ENCODE measurements around the gene HOXA3.

HOXA3 gene

DNA sequence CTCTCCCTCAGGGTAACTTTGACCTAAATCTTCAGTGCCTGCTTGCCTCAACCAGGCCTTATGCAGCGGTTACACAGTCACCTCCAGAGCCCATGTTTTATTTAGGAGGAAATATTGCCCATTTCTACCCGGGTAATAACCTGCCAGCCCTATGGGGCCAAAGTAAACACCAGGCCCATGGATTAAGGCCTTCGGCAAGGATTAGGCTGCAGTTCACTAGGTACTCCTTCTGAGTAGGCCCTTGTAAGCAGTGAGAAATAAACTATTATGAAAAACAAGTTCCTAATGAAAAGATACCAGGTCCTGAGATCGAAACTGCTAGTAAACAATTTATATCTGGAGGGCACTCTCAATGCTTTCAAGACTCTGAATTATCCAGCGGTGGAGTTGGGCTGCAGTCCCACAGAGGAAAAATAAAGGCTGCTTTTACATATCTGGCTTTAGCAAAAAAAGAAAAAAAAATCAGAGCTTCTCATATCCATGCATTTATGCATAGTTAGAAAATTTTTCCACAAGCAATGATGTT is 25.5 kb upstream of the HOXA3 start:
- no peak for DNase-seq (ENCODE audit: low read depth)

DNA sequence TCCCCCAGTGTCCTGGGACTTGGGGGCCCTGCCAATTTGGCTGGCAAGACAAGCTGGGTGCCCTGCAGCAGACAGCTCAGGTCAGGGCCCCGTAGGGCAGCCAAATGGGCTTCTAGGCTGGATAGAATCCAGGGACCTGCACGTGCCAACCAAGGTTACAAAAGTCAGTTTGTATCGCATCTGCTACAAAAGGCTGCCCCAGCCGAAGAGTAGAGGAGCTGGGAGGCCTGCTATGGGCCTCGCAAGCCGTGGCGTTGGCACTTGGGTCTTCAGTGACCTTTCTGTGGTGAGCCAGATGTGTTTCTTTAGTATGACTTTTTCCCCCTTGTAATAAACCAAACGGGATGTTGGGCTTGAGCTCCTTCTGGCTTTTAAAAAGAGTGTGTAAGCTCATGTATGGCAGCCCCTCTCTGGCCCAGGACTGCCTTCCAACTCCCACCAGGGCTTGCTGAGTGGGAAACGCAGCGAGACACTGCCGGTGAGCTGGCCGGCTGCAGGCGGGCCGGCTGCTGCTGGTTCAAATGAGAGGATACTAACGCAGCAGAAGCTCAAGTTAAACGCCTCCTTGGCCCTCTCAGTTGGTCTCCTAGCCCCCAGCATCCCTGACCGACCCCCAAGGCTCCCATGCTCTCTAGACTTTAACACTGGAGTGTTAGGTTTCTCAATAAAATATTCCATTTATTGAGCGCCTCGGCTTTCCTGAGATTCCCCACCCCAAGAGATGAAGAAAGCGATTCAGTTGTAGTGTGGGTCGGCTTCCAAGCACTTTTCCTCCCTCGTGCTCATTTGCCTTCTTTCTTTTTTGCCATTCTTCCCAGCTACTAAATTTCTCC is 24.8 kb upstream of the HOXA3 start:
- DNase-seq (ENCODE audit: low read depth) = no peak

DNA sequence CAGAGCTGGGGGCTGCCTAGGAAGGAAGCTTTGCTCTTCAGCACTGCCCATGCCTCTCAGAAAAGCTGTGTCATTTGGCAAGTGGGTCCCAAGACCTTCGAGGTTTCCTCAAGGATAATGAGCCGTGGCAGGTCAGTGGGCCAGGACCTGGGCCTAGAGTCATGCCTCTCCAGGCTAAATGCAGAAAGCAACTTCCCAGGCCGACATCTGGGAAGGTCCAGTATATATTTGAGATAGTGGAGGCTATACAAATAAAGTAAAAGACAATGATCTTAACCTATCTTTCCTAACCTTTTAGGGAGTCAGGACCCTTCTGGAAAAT is 24.1 kb upstream of the HOXA3 start:
- DNase-seq (ENCODE audit: low read depth) = no peak

DNA sequence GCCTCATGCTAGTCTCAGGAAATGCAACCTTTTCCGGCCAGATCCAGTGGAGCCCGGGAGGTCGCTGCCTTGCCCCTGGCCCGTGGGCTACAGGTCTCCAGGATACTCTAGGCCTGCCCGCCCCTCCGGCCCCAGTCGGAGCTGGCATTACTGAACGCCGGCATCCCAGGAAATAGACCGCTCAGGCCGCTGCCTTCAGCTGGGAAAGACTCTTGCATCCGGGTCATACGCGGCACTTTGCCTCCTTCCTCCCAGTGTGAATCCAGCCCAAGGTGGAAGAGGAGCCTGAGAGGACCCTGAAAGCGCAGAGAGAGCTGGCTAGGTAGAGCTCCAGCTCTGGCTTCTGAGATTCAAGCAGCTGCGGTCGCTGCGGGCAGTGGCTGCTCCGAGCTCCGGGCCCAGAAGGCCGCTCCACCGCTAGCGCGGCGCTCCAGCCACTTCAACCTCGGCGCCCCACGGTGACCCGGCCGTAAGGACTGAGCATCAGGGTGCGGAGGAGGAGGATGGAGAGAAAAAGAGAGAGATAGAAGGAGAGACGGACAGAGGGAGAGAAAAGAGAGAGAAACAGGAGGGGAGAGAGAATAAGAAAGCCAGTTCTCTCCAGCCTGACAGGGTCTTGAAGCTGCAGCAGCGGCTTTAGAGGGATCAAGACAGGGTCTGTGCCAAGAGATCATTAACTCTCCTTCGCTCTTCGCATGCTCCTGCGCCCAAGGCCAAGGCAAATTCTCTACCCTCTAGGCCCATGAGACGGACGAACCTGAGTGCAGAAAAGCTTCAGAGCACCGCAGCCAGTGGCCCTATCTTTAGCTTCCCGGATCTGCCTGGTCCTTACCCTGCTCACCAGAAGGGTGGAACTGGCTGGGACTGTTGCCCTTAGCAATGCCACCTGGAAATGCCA is 23.5 kb upstream of the HOXA3 start:
- DNase-seq (ENCODE audit: low read depth) = no peak

DNA sequence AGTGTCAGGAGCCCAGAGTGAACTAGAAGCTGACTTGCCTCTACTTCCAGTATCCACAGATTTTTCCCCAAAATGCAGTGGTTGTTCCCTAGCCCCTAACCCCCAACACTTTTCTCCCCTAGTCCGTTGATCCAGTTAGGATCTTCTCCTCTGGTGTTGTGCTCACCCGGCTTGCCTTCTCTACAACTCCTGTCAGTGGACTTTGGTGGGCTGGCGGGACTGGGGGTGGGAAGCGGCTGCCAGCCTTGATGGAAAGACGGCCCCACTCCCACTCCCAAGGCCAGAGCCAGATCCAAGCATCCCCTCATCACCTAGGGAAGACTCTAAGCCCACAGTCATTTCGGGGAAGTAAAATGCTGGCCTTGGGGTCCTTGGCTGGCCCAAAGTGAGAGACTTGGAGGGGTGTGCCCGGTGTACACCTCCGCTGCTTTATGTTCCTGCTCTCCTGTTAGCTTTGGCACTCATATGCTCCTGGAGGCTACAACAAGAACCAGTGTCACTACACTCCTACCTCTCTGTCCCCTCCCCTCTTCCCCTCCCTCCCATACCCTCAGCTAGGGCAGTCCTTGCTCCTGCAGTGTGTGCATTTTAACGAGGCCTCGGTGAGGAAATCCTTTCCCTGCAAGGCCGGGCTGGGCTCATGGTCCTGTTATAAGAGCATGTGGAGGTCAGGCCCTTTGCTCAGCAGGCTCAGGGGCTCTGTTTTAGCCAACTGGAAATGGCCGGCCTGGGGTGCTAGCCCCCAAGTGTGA is 22.7 kb upstream of the HOXA3 start:
- DNase-seq (ENCODE audit: low read depth) = no peak

DNA sequence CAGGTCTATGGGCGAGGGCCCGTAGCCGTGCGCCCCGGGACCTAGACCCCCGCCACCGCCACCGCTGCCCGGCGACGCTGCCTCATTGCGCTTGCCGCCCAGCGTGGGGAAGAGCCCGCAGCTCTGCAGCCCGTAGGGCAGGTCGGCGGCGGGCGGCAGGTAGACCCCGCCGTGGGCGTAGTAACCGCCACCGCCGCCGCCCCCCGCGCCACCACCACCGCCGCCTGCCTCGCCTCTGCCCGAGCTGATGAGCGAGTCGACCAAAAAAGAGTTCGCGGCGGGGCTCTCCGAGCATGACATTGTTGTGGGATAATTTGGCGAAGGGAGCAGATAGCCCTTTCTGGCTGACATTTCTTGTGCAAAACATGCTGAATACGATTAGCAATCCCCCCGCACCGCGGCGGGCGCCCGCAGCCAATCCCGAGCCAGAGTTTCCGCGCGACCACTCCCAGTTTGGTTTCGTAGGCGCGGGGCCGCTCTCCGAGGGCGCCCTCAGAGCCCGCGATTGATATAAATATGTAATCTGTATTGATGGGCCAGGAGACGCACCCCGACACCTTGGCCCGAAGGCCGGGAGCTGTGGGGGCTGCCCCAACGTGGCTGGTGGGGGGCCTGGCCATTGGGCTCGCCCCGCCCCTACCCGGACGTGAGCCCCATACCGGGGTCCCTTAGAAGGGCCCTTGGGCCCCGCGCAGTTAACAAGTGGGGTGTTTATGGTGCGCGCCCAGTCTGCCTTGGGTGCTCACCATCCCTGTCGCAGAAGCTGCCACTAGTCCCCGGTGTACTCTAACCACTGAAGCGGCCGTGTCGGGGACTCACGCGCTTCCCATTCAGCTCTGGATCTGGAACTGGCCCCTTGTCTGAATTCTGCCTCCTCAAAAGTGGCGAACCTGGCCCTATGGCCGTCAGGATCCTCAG is 21.8 kb upstream of the HOXA3 start, which contains the start of gene HOXA10:
HOXA10 (minus strand) TSS at position 365 of the 918 bp plus-strand sequence; CDS start at position 351, 14 bp downstream.
- DNase-seq (ENCODE audit: low read depth) = no peak

DNA sequence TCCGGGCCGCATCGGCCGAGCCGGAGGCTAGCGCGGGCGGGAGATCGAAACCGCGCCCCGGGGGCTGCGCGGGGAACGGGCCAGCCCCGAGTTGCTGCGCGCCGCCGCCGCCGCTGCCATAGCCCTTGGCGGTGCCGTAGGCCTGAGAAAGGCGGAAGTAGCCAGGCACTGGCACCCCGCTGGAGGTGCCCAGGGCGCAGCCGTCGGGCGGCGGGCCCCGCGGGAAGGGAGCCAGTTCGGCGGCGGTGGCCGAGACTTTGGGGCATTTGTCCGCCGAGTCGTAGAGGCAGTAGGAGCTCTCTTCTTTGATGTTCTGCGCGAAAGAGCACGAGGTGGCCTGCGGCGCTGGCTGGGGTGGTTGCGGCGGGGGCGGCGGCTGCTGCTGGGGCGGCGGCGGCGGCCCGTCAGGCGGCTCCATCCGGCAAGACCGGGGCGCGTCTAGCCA is 21.1 kb upstream of the HOXA3 start:
- no peak for DNase-seq (ENCODE audit: low read depth)

DNA sequence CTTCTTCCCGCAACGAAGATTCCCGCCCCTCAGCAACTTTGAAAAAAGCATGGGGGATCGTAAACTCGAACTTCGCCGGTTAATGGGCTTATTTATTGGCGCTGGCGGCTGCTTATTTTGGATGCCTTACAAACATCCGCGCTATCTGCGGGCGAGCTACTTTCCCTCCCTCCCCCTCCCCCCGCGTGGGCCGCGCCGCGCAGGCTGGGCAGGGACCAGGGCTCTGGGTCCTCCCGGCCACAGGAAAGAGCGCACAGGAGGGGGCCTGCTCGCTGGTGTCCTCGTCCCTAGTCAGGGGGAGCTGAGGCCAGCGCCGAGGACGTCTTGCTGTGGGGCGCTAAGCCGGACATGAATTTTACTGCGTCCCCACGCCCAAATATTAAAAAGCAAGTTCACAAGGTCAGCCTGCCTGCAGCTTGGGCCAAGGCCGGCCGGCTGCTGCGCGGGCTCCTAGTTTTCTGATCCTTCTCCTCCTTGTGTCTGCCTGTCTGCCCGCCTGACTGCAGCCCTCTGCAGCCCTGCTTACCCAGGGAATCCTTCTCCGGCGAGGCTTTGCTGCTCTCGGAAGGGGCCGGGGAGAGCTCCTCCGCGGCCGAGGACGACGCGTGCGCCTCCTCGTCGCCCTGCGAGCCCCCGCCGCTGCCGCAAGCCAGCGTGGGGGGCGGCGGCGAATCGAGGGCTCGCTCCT is 20.6 kb upstream of the HOXA3 start:
- no peak for DNase-seq (ENCODE audit: low read depth)

DNA sequence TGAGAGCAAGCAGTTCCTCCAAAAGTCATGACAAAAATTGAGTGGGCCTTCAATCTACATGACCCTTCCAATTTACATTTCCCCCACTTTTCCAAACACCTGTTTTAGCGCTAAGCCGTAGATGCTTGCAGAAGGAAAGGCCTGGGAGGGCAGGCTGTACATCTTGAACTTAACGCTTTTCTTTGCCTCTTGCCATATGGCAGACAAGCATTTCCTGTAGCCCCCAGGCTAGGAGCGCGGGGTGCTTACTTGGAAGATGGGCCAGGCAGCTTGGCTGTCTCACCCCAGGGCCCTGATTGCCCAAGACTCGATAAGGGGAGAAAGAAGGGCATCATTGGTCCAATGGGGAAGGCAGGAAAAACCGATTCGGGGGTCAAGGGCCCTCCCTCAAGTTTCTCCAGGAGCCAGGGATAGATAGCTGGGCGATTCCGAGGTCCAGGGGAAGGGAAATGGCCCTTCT is 20.0 kb upstream of the HOXA3 start:
- DNase-seq (ENCODE audit: low read depth) = no peak

DNA sequence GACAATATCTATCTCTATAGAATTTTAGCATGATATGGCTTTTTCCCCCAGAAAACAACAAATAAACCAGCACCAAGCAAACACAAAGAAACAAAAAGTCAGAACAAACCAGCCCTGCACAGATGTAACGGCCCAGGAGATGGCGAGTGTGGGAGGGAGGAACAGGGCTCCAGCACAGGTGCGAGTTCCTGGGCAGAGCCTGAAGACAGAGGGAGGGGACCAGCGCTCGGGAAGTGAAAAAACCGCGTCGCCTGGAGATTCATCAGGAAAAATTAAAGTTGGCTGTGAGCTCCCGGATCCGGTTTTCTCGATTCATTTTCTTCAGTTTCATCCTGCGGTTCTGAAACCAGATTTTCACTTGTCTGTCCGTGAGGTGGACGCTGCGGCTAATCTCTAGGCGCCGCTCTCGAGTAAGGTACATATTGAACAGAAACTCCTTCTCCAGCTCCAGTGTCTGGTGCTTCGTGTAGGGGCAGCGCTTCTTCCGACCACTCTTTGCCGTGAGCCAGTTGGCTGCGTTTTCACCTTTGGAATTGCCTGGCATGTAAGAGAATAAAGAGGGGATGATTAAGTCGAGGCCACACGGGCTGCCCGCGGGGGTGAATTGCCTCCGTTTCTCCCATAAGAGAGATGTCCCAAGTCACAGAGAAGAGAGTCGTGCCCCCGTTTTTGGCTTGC is 19.4 kb upstream of the HOXA3 start:
- no peak for DNase-seq (ENCODE audit: low read depth)

DNA sequence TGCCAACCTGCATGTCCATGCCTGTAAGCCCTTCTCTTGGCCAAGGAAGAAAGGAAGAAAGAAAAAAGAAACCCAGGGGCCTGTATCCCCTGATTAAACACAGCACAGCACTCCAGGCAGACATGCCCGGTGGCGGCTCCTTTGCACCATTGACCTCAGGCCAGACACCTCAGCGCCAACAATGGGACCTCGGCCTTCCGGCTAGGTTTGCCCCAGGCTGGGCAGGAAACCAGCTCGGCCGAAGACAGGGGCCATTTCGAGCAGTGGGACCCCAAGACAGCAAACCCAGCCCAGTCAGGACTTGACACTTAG is 18.9 kb upstream of the HOXA3 start:
- no peak for DNase-seq (ENCODE audit: low read depth)

DNA sequence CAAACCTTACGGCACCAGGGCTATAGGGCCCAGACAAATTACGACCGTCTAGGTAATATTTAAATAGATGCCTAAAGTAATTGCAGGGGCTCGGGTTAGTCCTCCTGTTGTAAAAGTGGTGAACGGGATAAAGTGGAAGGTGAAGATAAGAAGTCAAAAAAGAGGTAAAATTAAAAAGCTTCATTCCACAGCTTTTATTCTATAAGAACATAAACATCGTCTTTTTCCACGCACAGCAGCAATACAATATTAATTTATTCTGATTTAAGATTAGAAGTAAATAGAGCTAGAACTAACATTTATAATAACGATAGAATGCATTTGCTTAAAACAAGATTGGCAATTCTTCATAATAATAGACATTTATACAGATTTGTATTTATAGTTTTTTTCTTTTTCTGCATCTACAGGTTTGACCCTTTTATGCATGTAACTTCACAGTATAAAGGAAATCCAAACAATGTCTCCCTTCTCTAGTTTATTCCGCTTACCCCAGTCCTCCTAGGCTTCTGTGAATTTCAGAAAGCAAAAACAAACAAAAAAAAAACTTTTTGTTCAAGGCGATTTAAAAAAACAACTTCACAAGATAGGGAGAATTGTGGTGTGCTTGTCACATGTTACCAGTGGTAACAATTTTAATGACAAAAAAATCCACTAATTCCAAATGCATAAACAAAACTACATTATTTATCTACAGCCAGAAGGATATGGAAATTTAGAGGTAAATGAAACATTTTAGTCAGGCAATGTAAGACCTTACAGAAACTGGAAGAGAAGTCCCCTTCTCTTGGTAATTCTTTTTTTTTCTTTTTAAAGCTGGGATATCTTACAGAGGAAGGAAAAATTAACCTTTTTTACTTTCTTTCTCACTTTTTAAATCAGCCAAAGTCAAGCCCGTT is 18.3 kb upstream of the HOXA3 start:
- no peak for DNase-seq (ENCODE audit: low read depth)

DNA sequence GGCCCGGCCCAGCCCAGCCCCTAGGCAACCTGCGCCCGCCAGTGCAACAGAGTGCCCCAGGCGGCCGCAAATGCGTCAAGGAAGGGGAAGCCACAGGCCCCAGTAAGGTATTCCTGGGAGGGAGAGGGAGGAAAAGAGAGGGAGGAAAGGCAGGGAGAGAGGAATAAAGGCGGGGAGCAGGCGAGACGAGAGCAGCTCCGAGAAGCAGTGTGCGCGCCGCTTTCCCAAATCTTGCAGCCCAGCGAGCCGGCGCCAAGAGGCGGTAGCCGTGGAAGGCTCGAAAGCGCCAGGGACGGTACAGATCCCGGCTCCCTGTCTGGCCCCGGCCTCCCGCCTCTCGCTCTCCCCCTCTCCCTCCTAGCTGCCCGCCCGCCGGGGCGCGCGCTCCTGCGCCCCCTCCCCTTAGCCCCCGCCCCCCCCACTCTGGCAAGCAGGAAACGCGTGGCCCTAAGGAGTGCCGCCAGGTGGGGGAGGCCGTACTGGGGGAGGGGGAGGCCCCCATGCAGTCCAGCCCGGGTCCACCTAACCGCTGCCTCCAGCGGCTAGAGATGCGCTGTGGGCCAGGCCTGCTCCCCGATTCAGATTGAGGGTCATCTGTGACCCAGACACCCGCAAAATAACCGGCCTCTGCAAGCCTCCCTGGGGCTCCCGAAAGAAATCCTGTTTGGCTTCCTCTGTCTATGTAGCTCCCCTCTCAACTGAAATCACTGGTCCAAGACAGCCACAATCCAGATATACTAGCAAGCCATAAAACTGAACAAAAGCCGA is 17.5 kb upstream of the HOXA3 start:
- no peak for DNase-seq (ENCODE audit: low read depth)

DNA sequence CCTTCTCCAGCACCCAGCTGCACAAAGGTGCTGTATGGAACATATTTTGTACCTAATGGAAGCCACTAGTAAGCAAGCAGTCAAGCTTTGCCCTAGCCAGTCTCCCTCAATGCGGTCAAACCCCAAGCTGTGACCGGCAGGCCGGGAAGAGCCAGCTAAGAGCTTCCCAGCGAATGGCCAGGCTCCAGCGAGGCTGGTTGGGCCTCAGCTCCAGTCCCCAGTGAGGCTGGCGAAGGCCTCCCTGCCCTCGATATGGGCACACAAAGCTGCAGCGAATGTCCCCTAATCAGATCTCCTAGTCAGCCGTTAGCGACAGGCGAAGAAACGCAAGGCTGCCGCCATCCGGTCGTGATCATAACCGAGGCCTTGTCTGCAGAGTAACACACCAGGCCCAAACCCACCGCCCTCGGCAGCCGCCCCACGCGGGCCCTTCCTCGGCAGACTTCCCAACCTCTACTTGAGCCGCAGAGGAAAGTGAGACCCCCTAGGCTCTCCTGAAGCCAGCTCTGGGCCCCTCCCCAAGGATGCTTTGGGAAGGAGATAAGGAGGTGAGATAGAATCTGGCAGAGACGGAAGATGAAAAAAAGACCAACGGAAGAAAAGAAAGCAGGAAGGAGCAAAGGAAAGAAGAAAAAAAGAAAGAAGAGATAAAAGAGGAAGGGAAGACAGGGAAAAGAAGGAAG is 16.0 kb upstream of the HOXA3 start:
- no peak for DNase-seq (ENCODE audit: low read depth)

DNA sequence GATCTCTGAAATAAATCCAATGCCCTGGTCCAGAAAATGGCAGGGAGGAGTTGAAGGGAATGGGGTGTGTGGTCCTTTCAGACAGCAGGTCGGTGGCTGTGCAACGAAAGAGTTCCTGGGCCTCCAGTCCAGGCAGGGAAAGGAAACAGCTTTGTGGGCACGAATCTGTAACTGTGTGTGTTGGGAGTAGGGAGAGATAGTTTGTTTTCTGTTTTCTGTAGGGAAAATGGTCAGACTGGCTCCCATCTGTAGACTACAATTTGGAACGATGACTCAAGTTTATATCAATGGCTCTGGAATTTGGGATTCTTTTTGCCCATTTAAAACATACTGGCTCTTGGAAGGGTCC is 15.5 kb upstream of the HOXA3 start:
- no peak for DNase-seq (ENCODE audit: low read depth)

DNA sequence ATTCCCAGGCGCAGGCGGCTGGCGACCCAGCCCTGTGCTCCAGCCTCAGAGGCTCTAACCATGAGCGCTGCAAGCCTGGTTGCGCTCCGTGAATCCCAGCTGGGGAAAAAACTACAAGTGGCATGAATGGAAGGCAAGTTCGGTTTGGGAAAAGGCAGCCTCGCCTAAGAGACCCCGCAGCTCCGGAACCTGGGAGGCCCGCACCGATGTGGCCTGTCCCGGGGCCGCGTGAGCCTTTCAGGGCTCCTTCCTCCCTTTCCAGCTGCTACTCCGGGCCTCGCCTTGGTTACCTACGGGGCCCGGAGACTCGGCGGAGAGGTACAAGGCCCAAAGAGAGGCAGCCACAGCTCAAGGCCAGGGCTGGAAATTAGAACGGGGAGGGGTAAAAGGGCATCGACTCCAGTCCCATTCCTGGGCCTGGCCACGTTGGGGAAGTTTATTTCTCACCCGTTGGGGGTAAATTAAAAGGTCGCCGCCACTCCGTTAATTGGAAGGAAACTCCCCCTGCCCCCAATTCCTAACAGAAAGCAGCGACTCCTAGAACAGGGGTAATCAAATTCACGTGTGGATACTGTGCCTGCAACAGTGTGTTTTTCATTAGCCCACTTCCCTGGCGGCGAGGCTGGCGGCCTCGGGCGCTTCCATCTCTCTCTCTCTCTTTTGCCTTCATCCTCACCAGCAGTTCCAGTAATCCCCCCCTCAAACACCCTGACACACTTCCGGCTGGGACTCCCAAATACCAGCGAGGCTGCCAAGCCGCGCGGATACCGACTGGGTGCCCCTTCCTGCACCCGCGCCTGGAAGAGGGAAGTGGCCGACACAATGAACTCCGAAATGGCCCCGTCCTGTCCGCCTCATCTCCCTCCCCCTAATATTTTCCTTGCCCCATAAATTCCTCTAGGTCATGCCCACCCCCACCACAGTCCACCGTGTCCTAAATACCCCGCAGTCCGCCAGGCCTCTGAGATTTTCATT is 14.4 kb upstream of the HOXA3 start:
- DNase-seq (ENCODE audit: low read depth) = no peak

All from stimulated activated CD8-positive, alpha-beta memory T cell treated with anti-CD3 and anti-CD28 coated beads, Interleukin-12 subunit alpha, Interleukin-12 subunit beta, amount 100 ng/mL, for 1 hour (primary cell).